GM12872 (cell line): ENCODE data around the gene MYRIP.

Experiments used
- TF ChIP-seq, protein P1 (sequence below): IDR thresholded peaks from 3 replicates; pipeline ENCODE4 v1.5.1; 2011; ENCODE audit warnings: low read depth, mild to moderate bottlenecking, low read length, moderate library complexity; ENCODE audit not compliant: insufficient read depth

Gene MYRIP

DNA sequence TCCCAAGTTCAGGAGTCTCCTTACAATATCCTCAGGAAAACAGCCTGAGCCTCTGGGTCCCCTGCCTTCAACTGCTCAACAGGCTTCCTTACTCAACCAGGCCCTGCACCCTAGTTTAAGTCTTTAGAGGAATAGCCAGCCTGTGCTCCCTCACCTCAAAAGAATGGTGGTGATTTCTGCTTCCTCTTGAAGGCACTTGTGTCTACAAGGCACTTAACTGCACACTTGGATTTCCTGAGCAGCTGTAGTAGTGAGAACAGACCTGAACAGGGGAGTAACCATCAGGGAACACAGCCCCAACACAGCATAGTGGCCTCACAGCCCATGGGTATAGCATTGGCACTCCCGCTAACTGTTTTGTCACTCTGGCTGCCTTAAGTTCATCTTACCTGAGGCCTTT lies 244.3 kb downstream of the MYRIP start:
- TF ChIP-seq, protein P1, sequence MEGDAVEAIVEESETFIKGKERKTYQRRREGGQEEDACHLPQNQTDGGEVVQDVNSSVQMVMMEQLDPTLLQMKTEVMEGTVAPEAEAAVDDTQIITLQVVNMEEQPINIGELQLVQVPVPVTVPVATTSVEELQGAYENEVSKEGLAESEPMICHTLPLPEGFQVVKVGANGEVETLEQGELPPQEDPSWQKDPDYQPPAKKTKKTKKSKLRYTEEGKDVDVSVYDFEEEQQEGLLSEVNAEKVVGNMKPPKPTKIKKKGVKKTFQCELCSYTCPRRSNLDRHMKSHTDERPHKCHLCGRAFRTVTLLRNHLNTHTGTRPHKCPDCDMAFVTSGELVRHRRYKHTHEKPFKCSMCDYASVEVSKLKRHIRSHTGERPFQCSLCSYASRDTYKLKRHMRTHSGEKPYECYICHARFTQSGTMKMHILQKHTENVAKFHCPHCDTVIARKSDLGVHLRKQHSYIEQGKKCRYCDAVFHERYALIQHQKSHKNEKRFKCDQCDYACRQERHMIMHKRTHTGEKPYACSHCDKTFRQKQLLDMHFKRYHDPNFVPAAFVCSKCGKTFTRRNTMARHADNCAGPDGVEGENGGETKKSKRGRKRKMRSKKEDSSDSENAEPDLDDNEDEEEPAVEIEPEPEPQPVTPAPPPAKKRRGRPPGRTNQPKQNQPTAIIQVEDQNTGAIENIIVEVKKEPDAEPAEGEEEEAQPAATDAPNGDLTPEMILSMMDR = no peak

- TF ChIP-seq, protein P1 = no peak
These were observed 245.3 kb downstream of the MYRIP start for GRCh38 chr3:40054568-40055222.

- TF ChIP-seq, protein P1 = no peak
These were observed 246.0 kb downstream of the MYRIP start for GRCh38 chr3:40055361-40055760.

- TF ChIP-seq, protein P1 = no peak
These were observed 246.5 kb downstream of the MYRIP start for GRCh38 chr3:40055956-40056355.

GRCh38 chr3:40057077-40057476 lies 247.7 kb downstream of the MYRIP start:
- TF ChIP-seq, protein P1 = no peak

GRCh38 chr3:40057786-40058185 lies 248.4 kb downstream of the MYRIP start:
- TF ChIP-seq, protein P1 = no peak

DNA sequence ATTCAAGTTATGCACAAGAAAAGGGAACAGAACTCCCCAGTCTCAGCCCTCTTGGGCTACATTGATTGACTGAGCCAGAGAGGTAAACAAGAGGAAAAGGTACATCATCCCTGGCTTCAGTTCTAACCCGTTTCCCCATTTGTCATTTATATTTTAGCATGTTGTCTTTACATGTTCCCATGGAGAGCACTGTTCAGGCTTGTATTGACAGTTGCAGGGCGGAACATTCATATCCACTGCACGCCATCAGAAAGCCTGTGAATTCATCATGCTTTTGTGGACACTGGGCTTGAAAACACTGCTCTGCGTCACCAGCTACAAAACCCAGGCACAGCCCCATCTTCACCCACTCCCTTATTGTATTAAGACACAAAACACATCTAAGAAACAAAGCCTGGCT lies 259.2 kb downstream of the MYRIP start:
- TF ChIP-seq, protein P1 = no peak
